AG10803 (cell line): ENCODE measurements around the gene FGF19.

Source experiments
- DNase-seq: peaks from one replicate; pipeline ENCODE4 v3.0.0; 2010; ENCODE audit warnings: low read depth
- H3K4me3 ChIP-seq: 2 replicates; pipeline ENCODE4 v1.5.1; 2011; ENCODE audit warnings: mild to moderate bottlenecking, low read length, control low read depth
- CTCF ChIP-seq: conservative IDR thresholded peaks from 2 replicates; pipeline ENCODE4 v1.5.1; 2011; ENCODE audit warnings: mild to moderate bottlenecking, low read length, control low read depth, inconsistent platforms

Gene FGF19

DNA sequence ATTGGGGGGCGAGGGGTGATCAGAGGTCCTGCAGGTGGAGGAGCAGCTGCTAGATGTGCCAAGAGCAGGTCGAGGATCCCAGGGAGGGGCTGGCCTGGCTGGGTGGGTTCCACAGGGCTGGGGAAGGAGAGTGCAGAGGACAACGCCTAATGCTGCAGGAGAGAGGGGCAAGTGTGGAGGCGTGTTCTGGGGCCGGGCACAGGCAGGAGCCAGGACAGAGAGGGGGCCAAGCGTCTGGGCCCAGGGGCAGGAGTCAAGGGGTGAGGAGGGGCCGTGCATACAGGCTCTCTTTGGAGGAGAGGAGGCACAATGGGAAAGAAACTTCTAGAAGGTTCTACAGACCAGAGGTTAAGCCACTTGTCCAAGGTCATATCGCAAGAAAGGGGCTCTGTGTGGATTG is 26.7 kb upstream of the FGF19 start:
- no peak for TF ChIP-seq CTCF
- no peak overlapping the region for H3K4me3 ChIP-seq
- DNase-seq: no peak

- TF ChIP-seq CTCF: no peak
- DNase-seq: no peak
- H3K4me3 ChIP-seq: no peak overlapping the region
Measured at GRCh38 chr11:69729252-69729651, 25.4 kb upstream of the FGF19 start.

GRCh38 chr11:69727266-69727665 is 23.4 kb upstream of the FGF19 start:
- no peak for DNase-seq
- TF ChIP-seq CTCF: no peak
- no peak overlapping the region for H3K4me3 ChIP-seq

GRCh38 chr11:69726481-69726880 is 22.7 kb upstream of the FGF19 start:
- TF ChIP-seq CTCF: no peak
- no peak overlapping the region for H3K4me3 ChIP-seq
- DNase-seq: no peak

DNA sequence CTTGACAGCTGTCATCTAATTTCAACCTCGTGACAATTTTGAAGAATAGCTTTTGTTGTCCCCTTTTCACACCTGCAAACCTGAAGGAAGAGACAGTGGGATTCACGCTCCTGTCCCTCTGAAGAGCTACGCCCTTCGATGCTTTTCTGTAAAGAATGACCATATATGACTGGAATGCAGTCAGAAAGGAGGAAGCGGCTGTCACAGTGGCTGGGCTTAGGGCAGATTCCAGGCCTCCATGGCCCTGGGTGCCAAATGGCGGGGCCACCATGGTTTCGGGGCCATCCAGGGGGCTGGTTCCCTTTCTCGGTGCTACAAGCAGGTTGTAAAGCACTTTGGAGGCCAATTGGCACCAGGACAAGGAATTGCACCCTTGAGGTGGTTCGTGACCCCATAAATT is 22.2 kb upstream of the FGF19 start:
- no peak for DNase-seq
- H3K4me3 ChIP-seq: no peak overlapping the region
- TF ChIP-seq CTCF: no peak

DNA sequence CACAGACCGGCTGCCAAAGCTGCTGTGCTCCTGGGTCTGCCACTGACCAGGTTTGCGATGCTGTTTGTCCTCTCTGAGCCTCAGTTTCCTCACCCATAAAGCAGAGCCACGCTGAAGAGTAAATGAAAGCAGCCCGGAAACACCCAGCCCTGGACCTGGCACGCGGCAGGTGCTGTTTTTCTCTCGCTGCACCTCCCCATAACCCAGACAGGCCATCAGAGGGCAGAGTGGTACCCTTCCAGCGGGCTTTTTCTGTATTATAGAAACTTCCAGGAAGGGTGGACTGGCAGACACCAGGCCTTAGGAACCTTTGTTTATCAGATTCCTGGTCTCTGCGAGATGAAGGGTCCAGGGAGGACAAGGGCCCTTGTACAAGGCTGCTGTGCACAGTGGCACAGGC is 17.9 kb upstream of the FGF19 start:
- no peak overlapping the region for H3K4me3 ChIP-seq
- DNase-seq: no peak
- TF ChIP-seq CTCF: no peak

GRCh38 chr11:69721106-69721505 is 17.3 kb upstream of the FGF19 start:
- no peak overlapping the region for H3K4me3 ChIP-seq
- no peak for DNase-seq
- TF ChIP-seq CTCF: no peak
